IMR-90 (cell line): ENCODE measurements around the gene TXNRD1. TPM values are rescaled to one million over a fixed set of nuclear protein-coding genes. Genes with fewer than 3 reads are reported as not detected.

Experiments
- ATAC-seq: fragments of 200-7000 bp; cut with Tn5 transposase; 2 replicates; pipeline ENCODE4 v1.9.1; 2020; ENCODE audit warnings: low read depth, mild to moderate bottlenecking, moderate library complexity
- BruUV-seq: library from RNA; stranded (reverse); fragments of 400-500 nt; replicated peaks from 2 replicates; lab custom pipeline; 2021; lab: Mats Ljungman, UMichigan
- CTCF ChIA-PET: fragments of 300-600 bp; formaldehyde crosslinking; extraction: SDS; loops from one replicate; lab custom pipeline; 2021; ENCODE audit warnings: antibody characterized with exemption; lab: Yijun Ruan, JAX
- POLR2A ChIA-PET: fragments of 300-600 bp; sonication (Branson Sonifier 250); formaldehyde crosslinking; loops from one replicate; lab custom pipeline; 2022; ENCODE audit warnings: antibody characterized with exemption; ENCODE audit not compliant: unreplicated experiment; lab: Charles Lee
- DNase-seq: peaks from one replicate; pipeline ENCODE4 v3.0.0; 2013
- H2AFZ ChIP-seq: replicated peaks from 2 replicates; pipeline ENCODE3; 2013; ENCODE audit warnings: low read length, mild to moderate bottlenecking; ENCODE audit not compliant: poor library complexity
- H2AK5ac ChIP-seq: 2 replicates; pipeline ENCODE4 v1.6.1; 2013; ENCODE audit warnings: low read depth, low read length, inconsistent platforms
- H2AK9ac ChIP-seq: replicated peaks from 2 replicates; pipeline ENCODE3; 2013; ENCODE audit warnings: mild to moderate bottlenecking, low read depth, low read length, moderate library complexity; ENCODE audit not compliant: poor library complexity
- H2BK120ac ChIP-seq: 2 replicates; pipeline ENCODE4 v1.6.1; 2013; ENCODE audit warnings: low read depth, low read length, inconsistent platforms
- H2BK15ac ChIP-seq: 3 replicates; pipeline ENCODE4 v1.6.1; 2013; ENCODE audit warnings: low read depth, low read length, inconsistent platforms
- H2BK20ac ChIP-seq: 2 replicates; pipeline ENCODE4 v1.6.1; 2013; ENCODE audit warnings: low read depth, mild to moderate bottlenecking, inconsistent platforms, low read length, moderate library complexity
- H2BK5ac ChIP-seq: 2 replicates; pipeline ENCODE4 v1.6.1; 2013; ENCODE audit warnings: mild to moderate bottlenecking, low read depth, low read length, inconsistent platforms; ENCODE audit not compliant: poor library complexity, severe bottlenecking
- H3K14ac ChIP-seq: replicated peaks from 2 replicates; pipeline ENCODE4 v1.6.1; 2013; ENCODE audit warnings: low read depth, low read length, inconsistent platforms
- H3K18ac ChIP-seq: 2 replicates; pipeline ENCODE4 v1.6.1; 2013; ENCODE audit warnings: low read depth, low read length, control low read depth
- H3K23ac ChIP-seq: 2 replicates; pipeline ENCODE4 v1.6.1; 2013; ENCODE audit warnings: low read depth, low read length, inconsistent platforms
- H3K27ac ChIP-seq: 2 replicates; pipeline ENCODE4 v1.5.1; 2013; ENCODE audit warnings: mild to moderate bottlenecking, control low read depth, low read length; ENCODE audit not compliant: insufficient read depth
- H3K27me3 ChIP-seq: 2 replicates; pipeline ENCODE4 v1.6.1; 2013; ENCODE audit warnings: low read length; ENCODE audit not compliant: control insufficient read depth, insufficient read depth
- H3K36me3 ChIP-seq: 2 replicates; pipeline ENCODE4 v1.6.1; 2013; ENCODE audit warnings: low read length, mixed read lengths; ENCODE audit not compliant: control insufficient read depth, insufficient read depth
- H3K4ac ChIP-seq: 2 replicates; pipeline ENCODE4 v1.6.1; 2013; ENCODE audit warnings: low read depth, low read length, inconsistent platforms
- H3K4me1 ChIP-seq: 2 replicates; pipeline ENCODE4 v1.6.1; 2013; ENCODE audit warnings: low read length, mixed read lengths; ENCODE audit not compliant: control insufficient read depth, insufficient read depth
- H3K4me2 ChIP-seq: 2 replicates; pipeline ENCODE4 v1.6.1; 2013; ENCODE audit warnings: low read depth, mild to moderate bottlenecking, control low read depth, low read length, moderate library complexity
- H3K4me3 ChIP-seq: 2 replicates; pipeline ENCODE4 v1.5.1; 2013; ENCODE audit warnings: low read depth, mild to moderate bottlenecking, control low read depth, low read length, moderate library complexity; ENCODE audit not compliant: insufficient read depth
- H3K56ac ChIP-seq: 2 replicates; pipeline ENCODE4 v1.6.1; 2013; ENCODE audit warnings: low read length, inconsistent platforms; ENCODE audit not compliant: insufficient read depth; ENCODE audit errors: extremely low read depth
- H3K79me1 ChIP-seq, 2 experiments: 2 replicates each; pipeline ENCODE4 v1.6.1; 2013; ENCODE audit warnings: low read length in 2 of 2, inconsistent platforms in 1 of 2, low read depth in 1 of 2
- H3K9ac ChIP-seq: 2 replicates; pipeline ENCODE4 v1.6.1; 2013; ENCODE audit warnings: low read depth, low read length, control low read depth
- H3K9me1 ChIP-seq: 2 replicates; pipeline ENCODE4 v1.6.1; 2013; ENCODE audit warnings: low read length, inconsistent platforms; ENCODE audit not compliant: insufficient read depth
- H3K9me3 ChIP-seq: 2 replicates; pipeline ENCODE4 v1.6.1; 2013; ENCODE audit warnings: low read length; ENCODE audit not compliant: control insufficient read depth, insufficient read depth
- H4K20me1 ChIP-seq: 2 replicates; pipeline ENCODE4 v1.6.1; 2013; ENCODE audit warnings: low read length, inconsistent platforms; ENCODE audit not compliant: insufficient read depth
- H4K5ac ChIP-seq: 2 replicates; pipeline ENCODE4 v1.6.1; 2013; ENCODE audit warnings: mild to moderate bottlenecking, low read depth, low read length, control low read depth
- H4K8ac ChIP-seq, 2 experiments: 2 replicates each; pipeline ENCODE4 v1.6.1; 2013; ENCODE audit warnings: low read depth in 2 of 2, low read length in 2 of 2, control low read depth in 1 of 2, inconsistent platforms in 1 of 2
- H4K91ac ChIP-seq: 2 replicates; pipeline ENCODE4 v1.6.1; 2013; ENCODE audit warnings: low read depth, low read length, inconsistent platforms; ENCODE audit not compliant: insufficient read depth
- BHLHE40 ChIP-seq: fragments of 150-350 bp; IDR thresholded peaks from 2 replicates; pipeline ENCODE4 v1.6.1; 2016; ENCODE audit warnings: mild to moderate bottlenecking, low read depth, low read length
- CEBPB ChIP-seq: IDR thresholded peaks from 2 replicates; pipeline ENCODE4 v1.6.1; 2012; ENCODE audit warnings: low read depth, low read length, improper control_type of control experiment
- CHD1 ChIP-seq: IDR thresholded peaks from 2 replicates; pipeline ENCODE4 v1.6.1; 2012; ENCODE audit warnings: low read depth, low read length, improper control_type of control experiment
- FOS ChIP-seq: fragments of 150-350 bp; IDR thresholded peaks from 2 replicates; pipeline ENCODE4 v1.6.1; 2016; ENCODE audit warnings: low read depth, low read length
- MAFK ChIP-seq: IDR thresholded peaks from 2 replicates; pipeline ENCODE4 v1.6.1; 2012; ENCODE audit warnings: low read depth, low read length, improper control_type of control experiment
- MAZ ChIP-seq: IDR thresholded peaks from 2 replicates; pipeline ENCODE4 v1.6.1; 2012; ENCODE audit warnings: low read depth, mild to moderate bottlenecking, low read length, improper control_type of control experiment, moderate library complexity, borderline replicate concordance
- MXI1 ChIP-seq: IDR thresholded peaks from 2 replicates; pipeline ENCODE4 v1.6.1; 2012; ENCODE audit warnings: low read depth, mild to moderate bottlenecking, low read length, moderate library complexity, borderline replicate concordance
- NFE2L2 ChIP-seq: fragments of 150-350 bp; IDR thresholded peaks from 2 replicates; pipeline ENCODE4 v1.6.1; 2016; ENCODE audit warnings: low read depth, mild to moderate bottlenecking, low read length
- POLR2A ChIP-seq: IDR thresholded peaks from 2 replicates; pipeline ENCODE4 v1.6.1; 2012; ENCODE audit warnings: mild to moderate bottlenecking, low read depth, low read length
- RAD21 ChIP-seq: IDR thresholded peaks from 2 replicates; pipeline ENCODE4 v1.6.1; 2012; ENCODE audit warnings: low read length, improper control_type of control experiment
- RCOR1 ChIP-seq: IDR thresholded peaks from 2 replicates; pipeline ENCODE4 v1.6.1; 2012; ENCODE audit warnings: mild to moderate bottlenecking, low read length, improper control_type of control experiment; ENCODE audit not compliant: insufficient replicate concordance
- RFX5 ChIP-seq: IDR thresholded peaks from 2 replicates; pipeline ENCODE4 v1.8.0; 2012; ENCODE audit warnings: low read depth, mild to moderate bottlenecking, low read length, moderate library complexity
- SMC3 ChIP-seq: fragments of 150-350 bp; IDR thresholded peaks from 2 replicates; pipeline ENCODE4 v1.6.1; 2016; ENCODE audit warnings: low read depth, mild to moderate bottlenecking, antibody characterized with exemption, low read length, moderate library complexity
- USF2 ChIP-seq: fragments of 150-350 bp; IDR thresholded peaks from 2 replicates; pipeline ENCODE4 v1.6.1; 2017; ENCODE audit warnings: mild to moderate bottlenecking, antibody characterized with exemption, low read length, low read depth
- WGBS, 2 experiments: methylation state at CpG; one replicate each; pipeline versions ENCODE4 v1.1.5 to v1.1.7; 2013; ENCODE audit warnings: missing lambda C conversion rate in 2 of 2; ENCODE audit not compliant: insufficient read length in 1 of 2; ENCODE audit errors: extremely low coverage in 2 of 2; 5-methylcytosine and 5-hydroxymethylcytosine counted together
- dilution Hi-C: fragments of 300-500 bp; cut with HindIII; formaldehyde crosslinking; loops from one replicate; pipeline ENCODE4 v1.14.3; 2018; ENCODE audit warnings: low sequenced_read_pairs; ENCODE audit not compliant: unreplicated experiment
- in situ Hi-C: fragments of 300-500 bp; cut with MboI; formaldehyde crosslinking; loops from 3 replicates; pipeline ENCODE4 v1.14.3; 2019; ENCODE audit warnings: low sequenced_read_pairs, inconsistent platforms, mixed read lengths
- intact Hi-C: fragments of 100-400 bp; cut with micrococcal nuclease; formaldehyde crosslinking; loops from 2 replicates; pipeline ENCODE4 v1.10.0; 2022
- polyA plus RNA-seq, 3 experiments: library from polyadenylated mRNA; depleted of rRNA; stranded (reverse); fragments of >200 nt; gene quantifications; 2 replicates each; pipeline ENCODE4 v1.2.3, GENCODE V29; 2012; ENCODE audit warnings: low replicate concordance in 1 of 3
- total RNA-seq: library from RNA; depleted of rRNA; stranded (reverse); fragments of >200 nt; gene quantifications from 2 replicates; pipeline ENCODE4 v1.2.3, GENCODE V29; 2012
- TF ChIP-seq, protein P1 (sequence below): conservative IDR thresholded peaks from 2 replicates; pipeline ENCODE4 v1.5.1; 2012; ENCODE audit warnings: mild to moderate bottlenecking, low read depth, low read length, improper control_type of control experiment
- TF ChIP-seq, protein P2 (sequence below): fragments of 150-350 bp; IDR thresholded peaks from 2 replicates; pipeline ENCODE4 v1.6.1; 2016; ENCODE audit warnings: low read depth, mild to moderate bottlenecking, low read length, moderate library complexity, borderline replicate concordance

TXNRD1 gene
- total and polyA plus RNA-seq, 2 of the 4 experiments (the other 2 are of a cell fraction) = 379 to 582 TPM

GRCh38 chr12:104243551-104243950 lies 28.0 kb downstream of the TXNRD1 start:
- TF ChIP-seq FOS = no peak
- TF ChIP-seq, protein P1, sequence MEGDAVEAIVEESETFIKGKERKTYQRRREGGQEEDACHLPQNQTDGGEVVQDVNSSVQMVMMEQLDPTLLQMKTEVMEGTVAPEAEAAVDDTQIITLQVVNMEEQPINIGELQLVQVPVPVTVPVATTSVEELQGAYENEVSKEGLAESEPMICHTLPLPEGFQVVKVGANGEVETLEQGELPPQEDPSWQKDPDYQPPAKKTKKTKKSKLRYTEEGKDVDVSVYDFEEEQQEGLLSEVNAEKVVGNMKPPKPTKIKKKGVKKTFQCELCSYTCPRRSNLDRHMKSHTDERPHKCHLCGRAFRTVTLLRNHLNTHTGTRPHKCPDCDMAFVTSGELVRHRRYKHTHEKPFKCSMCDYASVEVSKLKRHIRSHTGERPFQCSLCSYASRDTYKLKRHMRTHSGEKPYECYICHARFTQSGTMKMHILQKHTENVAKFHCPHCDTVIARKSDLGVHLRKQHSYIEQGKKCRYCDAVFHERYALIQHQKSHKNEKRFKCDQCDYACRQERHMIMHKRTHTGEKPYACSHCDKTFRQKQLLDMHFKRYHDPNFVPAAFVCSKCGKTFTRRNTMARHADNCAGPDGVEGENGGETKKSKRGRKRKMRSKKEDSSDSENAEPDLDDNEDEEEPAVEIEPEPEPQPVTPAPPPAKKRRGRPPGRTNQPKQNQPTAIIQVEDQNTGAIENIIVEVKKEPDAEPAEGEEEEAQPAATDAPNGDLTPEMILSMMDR = no peak
- TF ChIP-seq SMC3 = no peak
- TF ChIP-seq MXI1 = no peak
- TF ChIP-seq, protein P2, sequence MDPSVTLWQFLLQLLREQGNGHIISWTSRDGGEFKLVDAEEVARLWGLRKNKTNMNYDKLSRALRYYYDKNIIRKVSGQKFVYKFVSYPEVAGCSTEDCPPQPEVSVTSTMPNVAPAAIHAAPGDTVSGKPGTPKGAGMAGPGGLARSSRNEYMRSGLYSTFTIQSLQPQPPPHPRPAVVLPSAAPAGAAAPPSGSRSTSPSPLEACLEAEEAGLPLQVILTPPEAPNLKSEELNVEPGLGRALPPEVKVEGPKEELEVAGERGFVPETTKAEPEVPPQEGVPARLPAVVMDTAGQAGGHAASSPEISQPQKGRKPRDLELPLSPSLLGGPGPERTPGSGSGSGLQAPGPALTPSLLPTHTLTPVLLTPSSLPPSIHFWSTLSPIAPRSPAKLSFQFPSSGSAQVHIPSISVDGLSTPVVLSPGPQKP = no peak
- TF ChIP-seq USF2 = no peak
- TF ChIP-seq NFE2L2 = no peak
- no peak for TF ChIP-seq MAZ
- no peak for TF ChIP-seq CEBPB
- no peak for TF ChIP-seq POLR2A
- no peak for TF ChIP-seq RFX5
- no peak for TF ChIP-seq CHD1
- no peak for TF ChIP-seq RAD21
- no peak for TF ChIP-seq BHLHE40
- TF ChIP-seq MAFK = no peak
- TF ChIP-seq RCOR1 = no peak
- intact Hi-C loops = no loop called here

More at GRCh38 chr12:104243551-104243950, 28.0 kb downstream of the TXNRD1 start:
- Histone ChIP-seq H2BK15ac (no peak overlapping the region), H3K9ac (no peak overlapping the region), H4K8ac (no peak overlapping the region), H3K4me2 (no peak overlapping the region), H2AK9ac (no peak overlapping the region), H3K27me3 (no peaks in the 10 kb centered on the region), H3K36me3 (no peaks in the 10 kb centered on the region), H3K4me1 (no peaks in the 10 kb centered on the region), H2AFZ (no peak overlapping the region), H3K23ac (no peak overlapping the region), H2AK5ac (no peak overlapping the region), H2BK20ac (no peak overlapping the region), H4K20me1 (no peaks in the 10 kb centered on the region), H3K4ac (no peak overlapping the region), H4K5ac (no peak overlapping the region), H3K9me1 (no peaks in the 10 kb centered on the region; the same call in 1 of the 2 replicates), H3K56ac (no peak overlapping the region), H3K18ac (no peak overlapping the region), H3K9me3 (no peaks in the 10 kb centered on the region), H2BK120ac (no peak overlapping the region), H3K79me1 (no peaks in the 10 kb centered on the region), H3K4me3 (no peak overlapping the region), H3K27ac (no peak overlapping the region), H3K14ac (no peak overlapping the region), H2BK5ac (no peak overlapping the region), H4K91ac (no peak overlapping the region)
- BruUV-seq = no TSS peak
- in situ Hi-C loops = no loop called here
- dilution Hi-C loops = no loop called here
- ATAC-seq (no peak), DNase-seq (no peak)
- CTCF ChIA-PET = no interaction called here
- POLR2A ChIA-PET = interaction anchor here (1.2 kb wide), 1 partner anchor 45 kb away, joined by 3 read pairs; no protein-coding TSS in a partner anchor
- WGBS, 2 experiments = 61% methylated on average over 3 of the region's 4 CpGs; no CpG with 5 or more reads in 1 of the 2 experiments
